GM19372 (cell line): ENCODE results near the gene ELK4.

ENCODE experiments used
- ATAC-seq: cut with Tn5 transposase; IDR thresholded peaks from one replicate; pipeline ENCODE4 v1.9.1; 2021; ENCODE audit warnings: mild to moderate bottlenecking, low read depth, moderate library complexity; ENCODE audit not compliant: unreplicated experiment

ELK4 gene, protein sequence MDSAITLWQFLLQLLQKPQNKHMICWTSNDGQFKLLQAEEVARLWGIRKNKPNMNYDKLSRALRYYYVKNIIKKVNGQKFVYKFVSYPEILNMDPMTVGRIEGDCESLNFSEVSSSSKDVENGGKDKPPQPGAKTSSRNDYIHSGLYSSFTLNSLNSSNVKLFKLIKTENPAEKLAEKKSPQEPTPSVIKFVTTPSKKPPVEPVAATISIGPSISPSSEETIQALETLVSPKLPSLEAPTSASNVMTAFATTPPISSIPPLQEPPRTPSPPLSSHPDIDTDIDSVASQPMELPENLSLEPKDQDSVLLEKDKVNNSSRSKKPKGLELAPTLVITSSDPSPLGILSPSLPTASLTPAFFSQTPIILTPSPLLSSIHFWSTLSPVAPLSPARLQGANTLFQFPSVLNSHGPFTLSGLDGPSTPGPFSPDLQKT

GRCh38 chr1:205631768-205632668 is at the start of gene ELK4:
TSS of gene ELK4 (minus strand) at chr1:205632011. CDS start at chr1:205623882, 8,129 bp downstream.
- peak; percentile 75 for ATAC-seq

GRCh38 chr1:205681364-205681763 is 49.6 kb upstream of the ELK4 start:
- ATAC-seq = no peak

GRCh38 chr1:205680073-205680851 is 48.5 kb upstream of the ELK4 start, which contains the start of gene SLC45A3:
TSS of gene SLC45A3 (minus strand) at chr1:205680509. CDS start at chr1:205664656, 15,853 bp downstream.
- ATAC-seq = peak; percentile 57

DNA sequence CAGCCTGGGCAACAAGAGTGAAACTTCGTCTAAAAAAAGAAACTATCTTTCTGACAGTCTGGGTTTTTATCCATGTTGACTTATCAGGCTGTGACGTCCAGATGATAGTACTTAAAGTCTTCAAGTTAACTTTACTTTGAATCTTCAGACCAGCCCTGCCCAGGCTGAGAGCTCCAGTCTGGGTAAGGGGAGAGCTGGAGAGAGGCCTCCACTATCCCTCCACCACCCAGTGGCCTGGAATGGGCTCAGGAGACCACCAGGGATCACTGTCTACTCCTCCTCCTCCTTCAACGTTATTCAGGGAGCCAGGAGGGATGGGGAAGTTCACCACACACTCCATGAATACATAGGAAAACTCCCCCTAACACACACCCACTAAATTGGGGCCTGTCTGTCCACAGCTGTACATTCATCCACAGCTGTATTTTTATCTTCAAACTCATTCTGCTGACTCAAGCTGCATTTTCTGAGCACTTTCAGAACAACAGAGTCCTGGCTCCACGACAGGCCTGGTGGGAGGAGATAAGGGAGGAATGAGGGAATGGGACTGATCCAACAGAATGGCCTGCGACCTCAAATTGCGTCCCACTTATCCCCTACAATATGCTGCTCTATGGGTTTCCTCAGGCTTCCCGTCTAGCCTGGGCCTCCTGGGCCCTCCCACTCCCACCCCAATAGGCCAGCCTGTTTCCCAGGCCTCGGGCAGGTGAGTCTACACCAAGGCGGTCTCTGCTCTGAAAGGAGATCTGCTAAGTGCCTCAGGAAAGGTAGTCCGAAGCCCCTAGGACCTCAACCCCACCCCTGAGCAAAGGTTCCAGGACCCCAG is 46.7 kb upstream of the ELK4 start:
- no peak for ATAC-seq

GRCh38 chr1:205677167-205677566 is 45.4 kb upstream of the ELK4 start:
- ATAC-seq = no peak

GRCh38 chr1:205676597-205676996 is 44.8 kb upstream of the ELK4 start:
- ATAC-seq = no peak

DNA sequence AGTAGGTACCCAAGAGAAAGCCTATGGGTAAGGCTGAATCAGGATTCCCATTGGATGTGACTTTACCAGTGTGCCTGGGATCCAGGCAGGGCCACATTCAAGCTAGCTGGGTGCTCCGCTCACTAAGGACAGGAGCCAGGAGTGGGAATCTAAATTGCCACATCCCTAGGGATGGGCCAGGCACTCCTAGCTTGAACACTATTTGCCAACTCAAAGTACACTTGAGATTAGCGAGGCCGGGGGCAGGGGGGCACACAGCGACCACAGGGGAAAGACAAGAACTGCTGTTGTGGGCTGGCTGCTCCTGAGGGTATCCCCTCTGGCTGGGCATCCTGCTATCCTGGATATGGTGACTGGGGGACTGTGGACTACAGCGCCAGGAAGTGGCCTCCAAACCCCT is 44.2 kb upstream of the ELK4 start:
- no peak for ATAC-seq

GRCh38 chr1:205675247-205675646 is 43.4 kb upstream of the ELK4 start:
- ATAC-seq = no peak

GRCh38 chr1:205672970-205673369 is 41.2 kb upstream of the ELK4 start:
- ATAC-seq = no peak

- ATAC-seq = no peak
These were observed 40.6 kb upstream of the ELK4 start for GRCh38 chr1:205672395-205672889.

- no peak for ATAC-seq
These were observed 39.0 kb upstream of the ELK4 start for GRCh38 chr1:205670611-205671430.

DNA sequence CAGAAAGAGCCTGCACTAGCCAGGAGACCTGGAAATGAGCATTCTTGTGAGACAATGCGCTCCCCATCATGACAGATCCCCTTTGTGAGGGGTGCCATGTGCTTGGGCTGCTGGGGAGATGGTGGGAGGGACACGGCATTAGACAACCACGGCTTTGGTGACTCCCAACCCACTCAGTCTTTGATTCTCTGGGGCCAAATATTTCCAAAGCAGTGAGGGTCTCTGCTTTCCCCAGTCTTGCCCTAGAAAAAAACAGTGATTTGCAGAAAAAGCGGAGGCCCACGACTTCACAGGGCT is 38.3 kb upstream of the ELK4 start:
- no peak for ATAC-seq

GRCh38 chr1:205669341-205670149 is 37.7 kb upstream of the ELK4 start:
- no peak for ATAC-seq

DNA sequence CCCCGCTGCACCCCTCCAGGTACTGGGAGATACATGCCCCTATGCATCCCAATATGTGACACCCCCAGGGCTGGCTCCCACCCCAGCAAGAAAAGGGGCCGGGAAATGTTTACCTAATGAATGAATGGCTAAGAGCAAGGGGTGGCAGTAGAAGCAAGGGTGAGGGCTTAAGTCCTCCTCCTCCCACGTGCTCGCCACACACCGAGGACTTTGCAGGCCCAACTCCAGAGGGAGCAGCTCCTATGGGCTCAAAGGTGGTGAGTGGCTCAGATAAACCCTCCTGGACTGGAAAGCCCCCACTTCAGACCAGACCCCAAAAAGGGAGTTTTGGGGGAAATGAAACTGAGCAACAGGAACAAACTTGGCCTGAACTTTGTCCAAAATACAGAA is 37.1 kb upstream of the ELK4 start:
- ATAC-seq = no peak

- no peak for ATAC-seq
These were observed 36.3 kb upstream of the ELK4 start for GRCh38 chr1:205667909-205668643.

- no peak for ATAC-seq
These were observed 34.8 kb upstream of the ELK4 start for GRCh38 chr1:205666372-205667166.
